Measurements from ENCODE around the gene IGFL3. TPM values are rescaled to one million over a fixed set of nuclear protein-coding genes. Genes with fewer than 3 reads are reported as not detected.

Gene IGFL3
- polyA plus RNA-seq, 1 donor (not counting 4 experiments of a cell fraction or from before 2014, with no cell fraction given): 344 TPM

- FAIRE-seq: peak; percentile 49
- Histone ChIP-seq H3K36me3 (ENCODE audit: control insufficient read depth in 2 of 2, extremely low read depth in 1 of 2, insufficient read depth in 2 of 2, low read length in 2 of 2) (peaks cover 0 to 4% of the 10 kb centered on the region in 2 experiments), H3K4me1 (ENCODE audit: control insufficient read depth, extremely low read depth, insufficient read depth, low read length) (peaks cover 38% of the 10 kb centered on the region), H2AFZ (ENCODE audit: control insufficient read depth, low read length) (no peak overlapping the region), H3K79me2 (ENCODE audit: control insufficient read depth, insufficient read depth, low read length) (no peaks in the 10 kb centered on the region), H3K9me3 (ENCODE audit: control insufficient read depth, low read depth, low read length) (no peaks in the 10 kb centered on the region), H4K20me1 (ENCODE audit: control insufficient read depth, extremely low read depth, insufficient read depth, low read length) (no peaks in the 10 kb centered on the region), H3K9ac (ENCODE audit: control insufficient read depth, extremely low read depth, insufficient read depth, low read length) (no peak overlapping the region), H3K4me3 (ENCODE audit: control insufficient read depth in 2 of 3, extremely low read depth in 1 of 3, insufficient read depth in 2 of 3, low read depth in 1 of 3, low read length in 3 of 3) (no peak overlapping the region), H3K27me3 (ENCODE audit: control insufficient read depth, extremely low read depth, insufficient read depth, low read length) (no peaks in the 10 kb centered on the region), H3K4me2 (ENCODE audit: control insufficient read depth, extremely low read depth, insufficient read depth, low read depth, low read length) (no peak overlapping the region), H3K27ac (ENCODE audit: control insufficient read depth, insufficient read depth, low read length) (no peak overlapping the region), H3K9me1 (ENCODE audit: control insufficient read depth, extremely low read depth, insufficient read depth, low read length) (no peaks in the 10 kb centered on the region)
- dilution Hi-C loops (cut with MboI; ENCODE audit: extremely low pct_ligation_motif_present, low sequenced_read_pairs): no loop called here
- no peak for DNase-seq (ENCODE audit: low read depth, low spot score)
- TF ChIP-seq EZH2 (IDR thresholded peaks at IDR 0.05; ENCODE audit: low read length) (no peak), CTCF (optimal IDR thresholded peaks at IDR 0.05 in 1 of 3, IDR thresholded peaks at IDR 0.05 in 1 of 3, conservative IDR thresholded peaks at IDR 0.05 in 1 of 3; ENCODE audit: extremely low read depth in 1 of 3, insufficient read depth in 2 of 3, low read length in 3 of 3) (no peak)
These were observed 12.0 kb downstream of the IGFL3 start for GRCh38 chr19:46112527-46112926.

- Histone ChIP-seq H3K79me2 (ENCODE audit: control insufficient read depth, insufficient read depth, low read length) (no peaks in the 10 kb centered on the region), H2AFZ (ENCODE audit: control insufficient read depth, low read length) (no peak overlapping the region), H3K4me3 (ENCODE audit: control insufficient read depth in 2 of 3, extremely low read depth in 1 of 3, insufficient read depth in 2 of 3, low read depth in 1 of 3, low read length in 3 of 3) (no peak overlapping the region), H3K27me3 (ENCODE audit: control insufficient read depth, extremely low read depth, insufficient read depth, low read length) (no peaks in the 10 kb centered on the region), H3K4me2 (ENCODE audit: control insufficient read depth, extremely low read depth, insufficient read depth, low read depth, low read length) (peak overlapping the region; percentile 8), H3K9ac (ENCODE audit: control insufficient read depth, extremely low read depth, insufficient read depth, low read length) (no peak overlapping the region), H3K27ac (ENCODE audit: control insufficient read depth, insufficient read depth, low read length) (no peak overlapping the region), H3K9me3 (ENCODE audit: control insufficient read depth, low read depth, low read length) (no peaks in the 10 kb centered on the region), H4K20me1 (ENCODE audit: control insufficient read depth, extremely low read depth, insufficient read depth, low read length) (no peaks in the 10 kb centered on the region), H3K36me3 (ENCODE audit: control insufficient read depth in 2 of 2, extremely low read depth in 1 of 2, insufficient read depth in 2 of 2, low read length in 2 of 2) (peaks cover 0 to 4% of the 10 kb centered on the region in 2 experiments), H3K9me1 (ENCODE audit: control insufficient read depth, extremely low read depth, insufficient read depth, low read length) (no peaks in the 10 kb centered on the region), H3K4me1 (ENCODE audit: control insufficient read depth, extremely low read depth, insufficient read depth, low read length) (peaks cover 36% of the 10 kb centered on the region)
- FAIRE-seq (no peak), DNase-seq (ENCODE audit: low read depth, low spot score) (no peak)
- dilution Hi-C loops (cut with MboI; ENCODE audit: extremely low pct_ligation_motif_present, low sequenced_read_pairs): no loop called here
- TF ChIP-seq CTCF (optimal IDR thresholded peaks at IDR 0.05 in 1 of 3, IDR thresholded peaks at IDR 0.05 in 1 of 3, conservative IDR thresholded peaks at IDR 0.05 in 1 of 3; ENCODE audit: extremely low read depth in 1 of 3, insufficient read depth in 2 of 3, low read length in 3 of 3): no peak
- no peak for TF ChIP-seq EZH2 (IDR thresholded peaks at IDR 0.05; ENCODE audit: low read length)
These were observed 13.1 kb downstream of the IGFL3 start for GRCh38 chr19:46111376-46111775.

Data from keratinocyte (primary cell).